ENCODE results near the gene GRHL3. TPM values are rescaled to one million over a fixed set of nuclear protein-coding genes. Genes with fewer than 3 reads are reported as not detected.

The GRHL3 gene
- total RNA-seq, 1 donor: not detected

DNA sequence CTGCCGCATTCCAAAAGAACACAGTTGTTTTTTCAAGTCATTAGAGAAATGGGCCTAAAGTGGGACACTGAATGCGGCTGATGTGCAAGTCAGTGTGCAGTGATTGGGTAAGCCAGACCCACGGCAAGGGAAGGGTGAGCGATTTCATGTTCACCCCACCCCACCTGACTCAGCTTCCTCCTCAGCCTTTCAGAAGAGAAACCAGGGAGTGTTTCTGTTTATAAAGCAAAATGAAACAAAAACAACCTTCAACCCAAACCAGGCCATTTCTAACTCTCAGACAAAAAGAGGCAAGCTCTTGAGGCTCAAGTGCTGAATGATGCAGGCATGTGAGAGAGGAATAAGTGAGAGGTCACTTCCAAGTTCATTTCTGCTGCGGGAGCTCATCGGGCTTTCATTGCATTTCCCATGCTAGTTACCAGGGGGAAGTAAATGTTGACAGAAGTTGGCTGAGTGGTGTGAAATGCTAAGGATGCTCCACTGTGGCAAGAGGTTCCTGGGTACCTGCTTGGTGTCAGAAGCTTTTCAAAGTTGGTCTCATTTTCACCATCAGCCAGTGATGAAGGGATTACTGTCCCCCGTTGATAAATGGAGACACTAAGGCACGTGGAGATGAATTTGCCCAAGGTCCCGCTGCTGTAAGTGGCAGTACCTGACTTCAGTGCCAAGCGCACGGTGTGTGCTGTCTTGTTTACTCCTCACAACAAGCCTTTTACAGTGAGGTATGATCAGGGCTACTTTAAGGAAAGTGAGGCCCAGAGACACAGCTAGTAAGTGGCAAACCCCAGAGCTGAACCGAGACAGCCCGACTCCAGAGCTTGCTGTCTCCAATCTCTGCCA lies 65.3 kb downstream of the GRHL3 start:
- H3K4me3 ChIP-seq (ENCODE audit: low read depth, low read length): no peak overlapping the region
- TF ChIP-seq, protein P1, sequence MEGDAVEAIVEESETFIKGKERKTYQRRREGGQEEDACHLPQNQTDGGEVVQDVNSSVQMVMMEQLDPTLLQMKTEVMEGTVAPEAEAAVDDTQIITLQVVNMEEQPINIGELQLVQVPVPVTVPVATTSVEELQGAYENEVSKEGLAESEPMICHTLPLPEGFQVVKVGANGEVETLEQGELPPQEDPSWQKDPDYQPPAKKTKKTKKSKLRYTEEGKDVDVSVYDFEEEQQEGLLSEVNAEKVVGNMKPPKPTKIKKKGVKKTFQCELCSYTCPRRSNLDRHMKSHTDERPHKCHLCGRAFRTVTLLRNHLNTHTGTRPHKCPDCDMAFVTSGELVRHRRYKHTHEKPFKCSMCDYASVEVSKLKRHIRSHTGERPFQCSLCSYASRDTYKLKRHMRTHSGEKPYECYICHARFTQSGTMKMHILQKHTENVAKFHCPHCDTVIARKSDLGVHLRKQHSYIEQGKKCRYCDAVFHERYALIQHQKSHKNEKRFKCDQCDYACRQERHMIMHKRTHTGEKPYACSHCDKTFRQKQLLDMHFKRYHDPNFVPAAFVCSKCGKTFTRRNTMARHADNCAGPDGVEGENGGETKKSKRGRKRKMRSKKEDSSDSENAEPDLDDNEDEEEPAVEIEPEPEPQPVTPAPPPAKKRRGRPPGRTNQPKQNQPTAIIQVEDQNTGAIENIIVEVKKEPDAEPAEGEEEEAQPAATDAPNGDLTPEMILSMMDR (IDR thresholded peaks at IDR 0.05; ENCODE audit: insufficient read depth, low read length): no peak
- DNase-seq (ENCODE audit: low read depth): peak; percentile 69

DNA sequence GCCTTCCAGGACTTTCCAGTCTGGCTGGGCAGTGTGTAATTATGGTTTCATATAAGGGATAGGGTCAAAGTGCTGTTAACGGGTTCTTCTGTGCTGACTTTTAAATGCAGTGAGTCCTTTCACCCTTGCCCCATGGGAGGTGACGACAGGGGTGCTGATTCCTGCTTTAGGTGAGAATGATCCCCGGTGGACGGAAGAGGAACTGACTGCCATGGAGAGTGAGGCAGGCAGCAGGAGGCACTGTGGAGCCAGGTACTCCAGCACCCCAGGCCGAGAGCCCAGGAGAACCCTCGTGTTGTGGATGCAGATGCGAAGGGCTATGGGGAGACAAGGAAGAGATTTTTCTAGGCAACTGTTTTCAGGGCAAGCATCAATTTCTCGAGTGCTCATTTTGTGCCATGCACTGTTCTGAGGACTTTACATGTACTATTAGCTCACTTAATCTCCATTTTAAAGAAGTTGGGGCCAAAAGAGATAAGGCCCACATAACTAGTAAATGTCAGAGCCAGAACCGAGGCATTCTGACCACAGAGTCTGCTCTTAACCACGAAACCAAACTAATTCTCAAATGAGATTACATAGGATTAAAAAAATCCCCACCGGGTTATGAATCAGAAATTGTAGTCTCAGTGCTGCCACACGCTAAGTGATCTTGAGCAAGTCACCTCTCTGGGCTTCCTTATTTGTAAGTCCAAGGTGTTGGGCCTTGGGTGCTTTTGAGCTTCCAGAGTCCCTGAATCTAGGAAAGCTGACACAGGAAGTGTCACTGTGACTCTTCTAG lies 66.2 kb downstream of the GRHL3 start:
- no peak overlapping the region for H3K4me3 ChIP-seq (ENCODE audit: low read depth, low read length)
- TF ChIP-seq, protein P1 (IDR thresholded peaks at IDR 0.05; ENCODE audit: insufficient read depth, low read length): peak; percentile 45
- peak; percentile 70 for DNase-seq (ENCODE audit: low read depth)

DNA sequence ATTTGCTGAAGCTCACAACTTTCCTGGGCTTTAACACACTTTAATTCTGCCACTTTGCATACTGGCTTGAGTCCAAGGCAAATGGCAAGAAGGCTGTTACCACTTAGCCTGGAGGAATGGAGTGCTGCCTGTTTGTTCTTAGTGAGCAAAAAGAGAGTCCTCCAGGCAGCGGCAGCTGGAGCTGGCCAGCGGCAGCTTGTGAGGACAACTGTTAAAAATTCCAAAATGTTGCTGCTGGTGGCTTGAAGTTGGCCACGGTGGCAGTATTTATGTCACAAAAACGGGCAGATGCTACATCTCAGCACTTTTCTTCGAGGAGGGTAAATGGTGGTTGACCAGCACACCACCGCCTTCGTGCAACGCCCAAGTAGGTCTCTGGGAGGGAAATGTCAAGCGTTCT lies 67.1 kb downstream of the GRHL3 start:
- H3K4me3 ChIP-seq (ENCODE audit: low read depth, low read length): no peak overlapping the region
- DNase-seq (ENCODE audit: low read depth): no peak
- TF ChIP-seq, protein P1 (IDR thresholded peaks at IDR 0.05; ENCODE audit: insufficient read depth, low read length): no peak

DNA sequence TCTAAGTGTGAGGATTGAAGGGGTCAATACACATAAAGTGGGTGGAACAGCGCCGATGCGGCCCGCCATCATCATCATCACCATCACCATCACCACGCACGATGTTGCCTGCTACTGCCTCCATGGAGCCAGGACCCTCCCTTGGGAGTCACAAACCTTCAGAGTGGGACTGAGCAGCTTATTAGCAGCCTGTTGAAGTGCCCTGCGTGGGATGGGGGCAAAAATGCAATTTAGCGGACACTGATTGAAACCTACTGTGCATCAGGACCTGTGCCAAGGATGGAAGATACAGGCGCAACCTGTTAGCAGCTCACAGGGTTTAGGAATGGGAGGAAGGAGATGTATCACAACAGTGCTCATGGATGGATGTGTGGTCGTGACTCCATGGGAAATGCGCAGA lies 67.8 kb downstream of the GRHL3 start:
- TF ChIP-seq, protein P1 (IDR thresholded peaks at IDR 0.05; ENCODE audit: insufficient read depth, low read length): no peak
- H3K4me3 ChIP-seq (ENCODE audit: low read depth, low read length): no peak overlapping the region
- DNase-seq (ENCODE audit: low read depth): no peak

DNA sequence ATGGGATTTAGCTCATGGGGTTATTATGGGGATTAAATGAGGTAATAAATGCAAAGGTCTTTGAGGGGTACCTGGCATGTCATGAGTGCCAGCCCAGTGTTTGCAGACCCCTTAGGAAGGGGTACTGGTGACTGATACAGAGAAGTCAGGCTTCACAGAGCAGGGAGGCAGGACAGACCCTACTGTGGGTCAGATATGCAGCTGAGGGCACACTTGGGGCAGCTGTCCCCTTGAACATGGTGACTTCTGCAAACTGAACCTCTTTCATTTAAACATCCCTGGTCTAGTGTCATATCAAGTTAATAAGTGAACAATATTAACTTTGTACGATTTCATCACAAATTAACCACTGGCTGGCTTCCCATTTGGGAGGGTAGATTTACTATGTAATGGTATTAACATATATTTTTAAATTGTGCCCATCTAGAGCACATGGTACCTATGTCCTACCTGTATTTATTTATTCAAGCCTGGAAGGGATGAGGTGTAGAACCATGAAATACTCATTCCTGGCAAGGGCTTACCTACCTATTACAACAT lies 68.5 kb downstream of the GRHL3 start:
- TF ChIP-seq, protein P1 (IDR thresholded peaks at IDR 0.05; ENCODE audit: insufficient read depth, low read length): no peak
- DNase-seq (ENCODE audit: low read depth): no peak
- H3K4me3 ChIP-seq (ENCODE audit: low read depth, low read length): no peak overlapping the region

DNA sequence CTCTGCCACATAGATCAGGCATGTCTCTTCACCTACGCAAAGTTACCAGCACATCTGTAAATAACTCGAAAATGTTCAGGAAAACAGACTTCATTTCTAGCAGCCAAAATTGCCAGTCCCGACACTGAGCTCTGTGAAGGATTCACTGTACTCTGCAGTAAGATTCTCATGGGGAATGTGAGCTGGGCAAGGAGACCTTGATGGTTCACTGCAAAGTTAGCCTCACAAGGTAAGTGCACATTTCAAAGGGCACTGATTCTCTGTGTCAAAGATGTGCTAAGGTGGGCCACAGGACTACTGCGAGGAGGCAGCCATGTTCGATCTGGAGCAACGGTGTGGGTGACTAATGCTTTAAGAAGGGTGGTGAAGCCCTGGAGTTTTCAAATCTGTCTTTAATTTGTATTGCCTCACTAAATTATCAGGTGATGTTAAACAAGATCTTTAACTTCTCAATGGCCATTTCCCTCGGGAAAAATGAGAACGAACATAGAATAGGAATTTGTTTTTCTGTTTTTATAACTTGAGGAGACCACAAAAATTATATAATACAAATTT lies 69.3 kb downstream of the GRHL3 start:
- DNase-seq (ENCODE audit: low read depth): no peak
- no peak overlapping the region for H3K4me3 ChIP-seq (ENCODE audit: low read depth, low read length)
- TF ChIP-seq, protein P1 (IDR thresholded peaks at IDR 0.05; ENCODE audit: insufficient read depth, low read length): no peak
